Lung (tissue), 12 donors: ENCODE measurements around the gene CDC25B. TPM values are rescaled to one million over a fixed set of nuclear protein-coding genes. Genes with fewer than 3 reads are reported as not detected.
"Not testable (repeated sequence)": the region's sequence is repeated elsewhere in the genome, so short reads cannot be mapped to it uniquely, and the experiment has no call there.

Experiments used
- ATAC-seq: fragments of 200-7000 bp; cut with Tn5 transposase; one replicate; pipeline ENCODE4 v1.9.1; 2020; ENCODE audit warnings: moderate number of reproducible peaks; ENCODE audit not compliant: insufficient read depth, low FRiP score
- DNase-seq, 3 donors: peaks; one replicate each; pipeline ENCODE4 v3.0.0-alpha.2; 2013 to 2017
- H3K27ac ChIP-seq, 2 donors: one replicate each; pipeline ENCODE4 v1.5.1; 2013; ENCODE audit warnings: mild to moderate bottlenecking in 2 of 2, moderate library complexity in 2 of 2, control low read depth in 1 of 2, inconsistent platforms in 1 of 2, low read depth in 1 of 2, low read length in 1 of 2
- H3K27me3 ChIP-seq, 3 donors: one replicate each; pipeline ENCODE4 v1.5.1; 2013; ENCODE audit warnings: low read length in 2 of 3; ENCODE audit not compliant: control insufficient read depth in 3 of 3, insufficient read depth in 3 of 3
- H3K36me3 ChIP-seq, 4 donors: one replicate each; pipeline ENCODE4 v1.5.1; 2013; ENCODE audit warnings: low read length in 4 of 4, mild to moderate bottlenecking in 1 of 4, moderate library complexity in 1 of 4; ENCODE audit not compliant: control insufficient read depth in 4 of 4, insufficient read depth in 4 of 4
- H3K4me1 ChIP-seq, 5 donors: one replicate each; pipeline ENCODE4 v1.5.1; 2013; ENCODE audit warnings: low read length in 5 of 5, mild to moderate bottlenecking in 2 of 5, moderate library complexity in 1 of 5; ENCODE audit not compliant: control insufficient read depth in 5 of 5, insufficient read depth in 5 of 5
- H3K4me3 ChIP-seq: one replicate; pipeline ENCODE4 v1.5.1; 2013; ENCODE audit warnings: mild to moderate bottlenecking, control low read depth, moderate library complexity
- H3K9ac ChIP-seq, 2 donors: one replicate each; pipeline ENCODE4 v1.5.1; 2013; ENCODE audit warnings: low read length in 2 of 2, control low read depth in 1 of 2; ENCODE audit not compliant: insufficient read depth in 1 of 2
- H3K9me3 ChIP-seq, 4 donors: one replicate each; pipeline ENCODE4 v1.5.1; 2013; ENCODE audit warnings: low read length in 3 of 4, mild to moderate bottlenecking in 1 of 4, moderate library complexity in 1 of 4; ENCODE audit not compliant: control insufficient read depth in 4 of 4, insufficient read depth in 3 of 4
- WGBS, 2 donors: extraction: QIAGEN DNeasy Blood & Tissue Kit; methylation state at CpG; one replicate each; pipeline ENCODE4 v1.1.7; 2013; 5-methylcytosine and 5-hydroxymethylcytosine counted together
- polyA plus RNA-seq, 2 donors: library from polyadenylated mRNA; stranded (reverse); fragments of 200-250 nt; gene quantifications; one replicate each; pipeline ENCODE4 v1.2.1, GENCODE V29; 2013
- total RNA-seq, 2 donors: library from RNA; depleted of rRNA in 1 of 2; stranded (reverse); fragments of >200 nt in 1 of 2; gene quantifications; one replicate each; pipeline ENCODE4 v1.2.1, GENCODE V29; 2014 to 2021
- TF ChIP-seq, protein P1 (sequence below): IDR thresholded peaks from 2 replicates; pipeline ENCODE4 v1.5.1; 2012; ENCODE audit warnings: mild to moderate bottlenecking; ENCODE audit errors: control extremely low read depth, extremely low read depth
- donor health status: control.
- donor health status: control.
- donor health status: Bipolar disorder and iron deficiency.
- donor health status: healthy.
- donor health status: DM: yes; HTN: yes; CAD: no.

Gene CDC25B
- total and polyA plus RNA-seq, 4 donors: 47.9 to 88.5 (median 67.1) TPM

DNA sequence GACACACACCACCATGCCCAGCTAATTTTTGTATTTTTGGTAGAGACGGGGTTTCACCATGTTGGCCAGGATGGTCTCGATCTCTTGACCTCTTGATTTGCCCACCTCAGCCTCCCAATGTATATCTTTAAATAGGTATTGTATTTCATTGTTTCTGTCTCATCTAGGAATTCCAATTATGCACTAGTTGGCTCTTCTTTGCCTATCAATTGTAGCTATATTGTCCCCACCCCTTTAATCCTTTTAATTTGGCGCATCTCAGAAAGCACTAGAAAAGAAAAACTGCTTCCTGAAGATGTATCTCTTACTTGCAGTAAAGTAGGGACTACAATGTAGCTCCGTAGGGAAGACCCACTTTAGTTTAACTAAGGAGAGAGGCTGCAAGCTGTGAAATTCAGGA lies 40.0 kb downstream of the CDC25B start:
- no peaks in the 10 kb centered on the region for H3K27me3 ChIP-seq
- H3K9ac ChIP-seq: no peak overlapping the region
- 97 to 99% methylated on average over 4 of the region's 4 CpGs for WGBS, 2 donors
- no peak overlapping the region for H3K27ac ChIP-seq
- ATAC-seq: no peak
- no peak overlapping the region for H3K4me3 ChIP-seq
- DNase-seq: no peak
- no peaks in the 10 kb centered on the region for H3K9me3 ChIP-seq
- TF ChIP-seq, protein P1, sequence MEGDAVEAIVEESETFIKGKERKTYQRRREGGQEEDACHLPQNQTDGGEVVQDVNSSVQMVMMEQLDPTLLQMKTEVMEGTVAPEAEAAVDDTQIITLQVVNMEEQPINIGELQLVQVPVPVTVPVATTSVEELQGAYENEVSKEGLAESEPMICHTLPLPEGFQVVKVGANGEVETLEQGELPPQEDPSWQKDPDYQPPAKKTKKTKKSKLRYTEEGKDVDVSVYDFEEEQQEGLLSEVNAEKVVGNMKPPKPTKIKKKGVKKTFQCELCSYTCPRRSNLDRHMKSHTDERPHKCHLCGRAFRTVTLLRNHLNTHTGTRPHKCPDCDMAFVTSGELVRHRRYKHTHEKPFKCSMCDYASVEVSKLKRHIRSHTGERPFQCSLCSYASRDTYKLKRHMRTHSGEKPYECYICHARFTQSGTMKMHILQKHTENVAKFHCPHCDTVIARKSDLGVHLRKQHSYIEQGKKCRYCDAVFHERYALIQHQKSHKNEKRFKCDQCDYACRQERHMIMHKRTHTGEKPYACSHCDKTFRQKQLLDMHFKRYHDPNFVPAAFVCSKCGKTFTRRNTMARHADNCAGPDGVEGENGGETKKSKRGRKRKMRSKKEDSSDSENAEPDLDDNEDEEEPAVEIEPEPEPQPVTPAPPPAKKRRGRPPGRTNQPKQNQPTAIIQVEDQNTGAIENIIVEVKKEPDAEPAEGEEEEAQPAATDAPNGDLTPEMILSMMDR: no peak
- H3K4me1 ChIP-seq: no peaks in the 10 kb centered on the region
- H3K36me3 ChIP-seq: peaks cover 0 to 6% (median 2%) of the 10 kb centered on the region in 4 donors

GRCh38 chr20:3839328-3839727 lies 43.2 kb downstream of the CDC25B start:
- H3K9me3 ChIP-seq: no peaks in the 10 kb centered on the region
- no peak overlapping the region for H3K27ac ChIP-seq
- H3K4me1 ChIP-seq: no peaks in the 10 kb centered on the region
- no peaks in the 10 kb centered on the region for H3K27me3 ChIP-seq
- TF ChIP-seq, protein P1: no peak
- ATAC-seq (no peak), DNase-seq (no peak)
- no peak overlapping the region for H3K9ac ChIP-seq
- peaks cover 0 to 6% (median 2%) of the 10 kb centered on the region in 4 donors for H3K36me3 ChIP-seq
- 20 to 45% methylated on average over 3 of the region's 3 CpGs for WGBS, 2 donors
- no peak overlapping the region for H3K4me3 ChIP-seq

DNA sequence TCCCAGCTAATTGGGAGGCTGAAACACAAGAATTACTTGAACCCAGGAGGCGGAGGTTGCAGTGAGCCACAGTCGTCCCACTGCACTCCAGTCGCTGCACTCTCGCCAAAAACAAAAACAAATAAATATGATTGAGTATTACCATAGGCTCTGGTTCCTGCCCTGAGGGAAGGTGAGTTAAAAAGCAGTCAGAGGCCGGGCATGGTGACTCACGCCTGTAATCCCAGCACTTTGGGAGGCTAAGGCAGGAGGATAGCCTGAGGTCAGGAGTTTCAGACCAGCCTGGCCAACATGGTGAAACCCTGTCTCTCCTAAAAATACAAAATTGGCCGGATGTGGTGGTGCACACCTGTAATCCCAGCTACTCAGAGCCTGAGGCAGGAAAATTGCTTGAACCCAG lies 44.1 kb downstream of the CDC25B start:
- not testable (repeated sequence) for H3K4me3 ChIP-seq, H3K27ac ChIP-seq, DNase-seq, H3K36me3 ChIP-seq, ATAC-seq, H3K27me3 ChIP-seq, H3K9me3 ChIP-seq, H3K9ac ChIP-seq, H3K4me1 ChIP-seq
- WGBS, 2 donors: 93 to 97% methylated on average over 7 of the region's 7 CpGs

DNA sequence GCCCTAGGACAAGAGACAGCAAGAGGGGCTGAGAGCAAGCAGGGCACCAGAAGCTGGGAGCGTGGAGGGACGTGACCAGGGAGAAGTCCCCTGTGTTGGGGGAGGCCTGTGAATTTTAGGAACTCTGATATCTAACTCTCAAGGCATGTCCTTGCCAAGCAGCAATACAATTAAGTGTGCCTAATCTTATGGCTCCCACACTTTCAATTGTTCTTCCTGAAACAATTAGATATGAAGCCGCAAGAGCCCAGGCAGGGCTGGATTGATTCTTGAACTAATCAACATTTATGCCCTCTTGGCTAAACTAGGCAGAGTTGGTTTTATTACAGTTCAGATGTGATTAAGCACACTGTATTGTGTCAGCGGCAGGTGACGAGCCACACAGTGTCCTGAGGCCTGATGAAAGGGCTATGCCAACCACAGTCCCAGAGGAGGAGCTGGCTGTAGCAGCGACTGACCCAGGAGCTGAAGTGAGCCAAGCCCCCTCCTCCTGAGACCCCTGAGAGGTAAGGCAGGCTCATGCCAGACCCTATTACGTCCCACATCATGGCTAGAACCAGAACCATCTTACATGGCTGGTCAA lies 46.3 kb downstream of the CDC25B start:
- no peak for DNase-seq
- WGBS, 2 donors: 68 to 70% methylated on average over 7 of the region's 7 CpGs
- no peak overlapping the region for H3K4me3 ChIP-seq
- no peak overlapping the region for H3K9ac ChIP-seq
- no peaks in the 10 kb centered on the region for H3K9me3 ChIP-seq
- H3K36me3 ChIP-seq: no peaks in the 10 kb centered on the region
- no peak overlapping the region for H3K27ac ChIP-seq
- H3K27me3 ChIP-seq: no peaks in the 10 kb centered on the region
- ATAC-seq: no peak
- TF ChIP-seq, protein P1: no peak
- H3K4me1 ChIP-seq: peaks cover 0 to 6% (median 0%) of the 10 kb centered on the region in 5 donors
